Measurements from ENCODE around the gene SDC3.
A peak's percentile ranks its signal among the peaks of the same experiment; 100 is the strongest.

The SDC3 gene

DNA sequence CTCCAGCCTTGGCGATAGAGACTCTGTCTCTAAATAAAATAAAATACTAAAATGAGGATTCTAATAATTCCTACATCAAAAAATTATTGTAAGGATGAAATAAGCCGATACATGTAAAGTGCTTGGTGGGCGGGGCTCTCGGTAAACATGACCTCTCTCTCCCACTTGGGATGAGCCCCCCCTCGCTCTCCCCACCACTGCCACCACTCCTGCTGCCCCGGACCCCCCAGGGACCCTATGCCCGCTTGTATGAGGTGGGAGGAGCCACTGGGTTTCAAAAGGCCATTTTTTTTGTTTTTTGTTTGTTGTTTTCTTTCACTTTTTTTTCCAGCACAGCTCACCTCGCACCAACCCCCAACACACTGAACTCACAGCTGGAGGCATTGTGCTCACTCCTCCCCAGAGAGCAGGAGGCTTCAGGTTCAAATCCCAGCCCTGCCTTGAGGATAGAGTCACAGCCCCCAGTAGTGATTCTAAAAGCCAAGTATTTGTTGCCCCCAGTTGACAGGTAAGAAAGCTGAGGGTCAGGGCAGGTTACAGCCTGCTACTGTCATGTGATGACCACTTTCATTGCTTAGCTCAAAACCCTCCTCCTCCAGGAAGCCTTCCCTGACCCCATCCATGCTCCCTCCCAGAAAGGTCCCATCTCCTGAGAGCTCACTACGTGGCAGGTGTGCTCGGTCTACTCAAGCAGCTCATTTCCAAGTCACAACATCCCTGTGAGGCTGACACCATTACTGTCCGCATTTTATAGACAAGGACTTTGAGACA, 4.2 kb downstream of the SDC3 start:
- no peak for DNase-seq (ENCODE audit: low spot score)

DNA sequence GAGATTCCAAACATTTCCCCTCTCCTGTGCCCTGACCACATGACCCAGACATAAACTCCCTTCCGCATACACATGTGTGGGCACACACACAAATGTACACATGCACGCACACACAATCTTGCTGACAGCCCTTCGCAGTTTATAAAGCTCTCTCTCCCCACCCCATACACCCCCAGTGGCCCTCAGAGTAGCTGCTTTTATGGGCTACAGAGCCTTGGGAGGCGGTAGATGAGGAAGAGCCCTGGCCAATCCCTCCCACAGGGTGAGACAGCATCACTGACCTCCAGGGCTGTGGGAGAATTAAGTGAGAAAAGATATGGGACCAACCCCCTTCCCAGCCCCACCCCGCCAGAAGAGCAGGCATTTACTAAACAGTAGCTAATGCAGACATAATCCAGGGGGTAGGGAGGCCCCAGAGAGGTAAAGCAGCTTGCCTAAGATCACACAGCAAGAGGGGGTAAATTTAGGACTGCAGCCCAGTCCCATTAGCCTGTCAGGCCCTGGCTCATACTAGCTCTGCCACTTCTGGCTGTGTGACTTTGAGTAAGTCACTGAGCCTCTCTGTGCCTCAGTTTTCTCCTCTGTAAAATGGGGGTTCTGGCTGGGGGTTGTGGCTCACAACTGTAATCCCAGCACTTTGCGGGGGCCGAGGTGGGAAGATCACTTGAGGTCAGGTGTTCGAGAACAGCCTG, 5.1 kb downstream of the SDC3 start:
- no peak for DNase-seq (ENCODE audit: low spot score)

DNA sequence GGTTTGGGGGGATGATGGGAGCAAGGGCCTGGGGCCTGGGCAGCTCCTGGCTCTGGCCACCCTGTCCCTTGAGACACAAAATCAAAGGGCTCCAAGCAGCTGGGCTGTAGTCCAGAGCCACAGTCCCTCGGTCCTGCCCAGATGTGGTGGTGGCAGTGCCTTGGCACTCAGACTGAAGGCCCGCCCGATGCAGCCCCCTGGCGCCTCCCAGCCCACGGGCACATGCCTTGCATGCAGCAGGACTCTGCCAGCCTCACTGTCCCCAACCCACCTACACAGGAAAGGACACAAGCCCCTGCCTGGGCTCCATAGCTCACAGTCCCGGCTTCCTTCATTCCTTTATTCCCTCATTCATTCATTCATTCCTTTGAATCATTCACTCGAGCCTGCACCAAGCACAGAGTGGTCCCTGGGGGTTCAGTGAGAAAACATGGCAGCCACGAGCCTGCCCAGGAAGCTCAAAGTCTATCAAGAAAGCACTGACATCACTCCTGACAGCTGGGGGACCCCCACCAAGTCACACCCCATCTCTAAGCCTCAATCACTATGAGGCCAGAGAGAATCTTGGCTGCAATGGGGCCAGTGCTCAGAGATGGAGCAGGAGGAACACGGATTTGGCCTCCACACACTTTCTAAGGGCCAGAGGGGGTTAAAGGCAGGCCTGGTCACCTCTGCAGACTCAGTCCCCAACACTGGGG, 5.8 kb downstream of the SDC3 start:
- DNase-seq (ENCODE audit: low spot score) = no peak

DNA sequence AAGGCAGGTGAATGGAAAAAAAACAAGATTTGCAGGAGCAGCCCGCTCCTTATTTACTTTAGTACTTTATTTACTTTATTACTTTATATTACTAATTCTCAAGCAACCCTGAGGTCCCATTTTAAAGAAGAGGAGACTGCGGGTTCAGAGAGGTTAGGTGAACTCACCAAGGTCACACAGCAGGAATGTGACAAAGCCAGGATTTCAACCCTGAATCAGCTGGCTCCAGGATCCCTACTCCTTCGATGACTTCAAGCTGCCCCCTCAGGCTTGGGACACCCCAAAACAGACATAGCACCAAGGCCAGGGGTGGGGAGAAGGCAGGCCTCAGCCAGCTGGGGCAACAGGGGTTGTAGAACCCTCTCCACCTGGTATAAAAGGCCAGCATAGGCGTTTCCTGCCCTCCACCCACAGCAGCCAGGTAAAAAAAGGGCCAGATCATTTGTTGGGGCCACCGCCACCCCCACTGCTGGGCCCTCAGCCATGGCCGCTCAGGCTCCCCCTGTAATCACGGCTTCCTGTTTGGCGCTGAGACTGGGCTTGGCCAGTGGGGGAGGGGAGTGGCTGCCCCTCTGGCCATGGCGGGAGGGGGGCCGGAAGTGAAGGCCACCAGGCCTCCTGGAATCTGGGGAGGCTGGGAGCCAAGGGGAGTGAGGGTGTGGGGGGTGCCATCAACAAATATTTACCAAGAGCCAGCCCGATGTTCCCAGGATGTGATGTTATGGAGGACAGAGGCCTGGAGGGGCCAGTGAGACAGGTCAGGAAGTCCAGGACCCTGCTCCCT, 6.6 kb downstream of the SDC3 start:
- peak; percentile 48 for DNase-seq (ENCODE audit: low spot score)

DNA sequence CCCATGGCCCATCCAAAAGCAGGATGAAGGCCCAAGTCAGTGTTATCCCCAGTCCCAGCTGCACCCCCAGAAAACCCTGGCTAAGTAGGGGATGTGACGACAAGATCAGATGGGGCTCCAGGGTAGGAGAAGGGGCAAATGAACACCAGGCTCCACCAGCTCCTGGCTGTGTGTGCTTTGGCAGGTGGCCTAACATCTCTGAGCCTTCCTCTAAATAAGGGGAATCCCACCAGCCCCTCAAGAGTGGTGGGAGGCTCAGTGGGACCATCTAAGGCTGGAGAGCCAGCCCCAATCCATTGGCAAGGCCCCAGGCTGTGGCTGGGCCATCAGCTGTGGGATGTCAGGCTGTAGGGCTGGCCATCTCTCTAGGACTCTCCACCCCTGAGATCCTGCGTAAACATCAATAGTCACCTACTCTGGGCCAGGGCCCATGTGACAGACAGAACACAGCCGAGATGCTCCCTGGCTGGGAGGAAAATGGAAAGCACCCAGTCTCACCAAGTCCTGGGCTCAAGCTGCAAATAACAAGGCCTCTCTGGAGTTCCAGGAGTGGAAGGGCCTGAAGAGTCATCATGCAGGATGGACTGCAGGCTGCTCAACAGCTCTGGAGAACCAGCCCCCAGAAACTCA, 7.5 kb downstream of the SDC3 start:
- DNase-seq (ENCODE audit: low spot score) = no peak

DNA sequence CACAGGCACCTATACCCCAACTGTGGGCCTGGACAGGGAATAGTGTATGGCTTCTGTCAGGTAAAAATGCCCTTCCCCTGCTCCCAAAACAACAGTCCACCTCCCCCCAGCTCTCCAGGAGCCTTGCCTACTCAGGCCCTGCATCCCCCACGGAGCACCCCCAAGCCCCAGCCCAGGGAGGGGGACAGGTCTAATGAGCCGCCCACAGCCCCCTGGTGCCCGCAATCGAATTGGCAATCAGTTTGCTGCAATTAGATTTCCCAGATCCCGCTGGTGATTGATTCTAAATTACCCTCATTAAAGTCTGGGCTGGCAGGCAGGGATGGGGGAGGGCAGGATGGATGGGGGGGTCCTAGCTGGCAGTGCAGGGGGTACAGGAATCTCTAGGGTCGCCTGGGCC, 8.1 kb downstream of the SDC3 start:
- DNase-seq (ENCODE audit: low spot score) = no peak

DNA sequence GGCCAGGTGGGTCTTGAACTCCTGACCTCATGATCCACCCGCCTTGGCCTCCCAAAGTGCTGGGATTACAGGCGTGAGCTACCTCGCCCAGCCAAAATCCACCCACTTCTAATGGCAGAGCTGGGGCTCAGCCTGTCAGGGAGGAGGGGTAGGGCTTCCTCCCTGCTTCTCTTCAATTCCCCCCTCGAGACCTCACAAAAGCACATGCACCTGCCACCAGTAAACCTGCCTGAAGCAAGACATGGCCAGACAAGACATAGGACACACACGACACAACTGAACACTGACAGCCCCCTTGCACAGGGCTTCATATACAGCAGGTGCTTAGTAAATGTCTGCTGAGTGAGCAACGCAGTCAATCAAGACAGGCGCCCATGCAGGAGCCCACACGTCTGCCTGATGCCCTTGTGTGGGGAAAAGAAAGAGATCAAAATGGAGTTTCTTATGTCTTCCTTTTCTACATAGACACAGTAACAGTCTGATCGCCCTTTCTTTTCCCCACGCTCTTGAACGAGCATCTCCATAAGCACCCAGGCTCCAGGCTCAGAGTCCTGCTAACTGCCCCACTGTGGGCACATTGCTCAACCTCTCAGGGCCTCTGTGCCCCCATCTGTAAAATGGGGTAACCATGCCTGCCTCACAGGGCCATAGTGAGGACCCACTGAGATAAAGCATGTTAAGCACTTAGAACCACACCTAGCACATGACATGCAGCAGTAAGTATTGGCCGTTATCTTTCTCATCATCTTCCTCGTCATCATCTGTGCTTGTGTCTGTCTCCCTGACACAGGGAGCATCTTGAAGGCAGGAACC, 8.8 kb downstream of the SDC3 start:
- no peak for DNase-seq (ENCODE audit: low spot score)

DNA sequence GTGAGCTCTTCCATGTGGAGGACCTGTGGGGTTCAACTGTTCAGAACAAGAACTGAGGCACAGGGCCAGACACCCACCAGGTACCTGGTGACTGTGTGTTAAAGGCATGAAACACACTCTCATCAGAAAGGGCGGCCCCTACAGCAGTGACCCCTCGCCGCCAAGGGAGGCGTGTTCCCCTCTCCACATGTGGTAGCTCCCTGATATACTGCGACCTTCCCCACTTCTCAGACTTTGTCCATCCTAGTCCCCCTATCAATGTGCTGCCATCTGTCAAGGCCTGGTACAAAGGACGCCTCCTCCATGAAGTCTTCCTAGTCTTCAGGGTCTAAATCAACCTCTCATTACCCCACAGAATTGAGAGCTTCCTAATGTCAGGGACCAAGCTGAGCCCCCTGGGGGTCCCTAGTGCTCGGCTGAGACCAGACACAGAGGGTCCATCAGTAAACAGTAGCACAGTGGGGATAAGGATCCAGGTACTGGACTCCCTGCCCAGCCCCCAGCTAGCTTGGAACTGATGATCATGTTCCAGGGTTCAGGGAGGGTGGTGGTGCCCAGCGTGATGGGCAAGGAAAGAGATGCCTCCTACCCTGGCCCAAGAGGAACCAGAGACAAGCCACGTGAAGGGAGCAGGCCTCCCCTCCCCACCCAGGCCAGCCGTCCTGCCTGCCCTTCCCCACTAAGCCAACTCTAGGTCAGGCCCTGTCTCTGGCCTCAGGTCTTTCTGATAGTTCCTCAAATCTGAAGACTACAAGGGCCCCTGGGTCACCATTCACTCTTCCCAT, 10.3 kb downstream of the SDC3 start:
- DNase-seq (ENCODE audit: low spot score) = no peak

DNA sequence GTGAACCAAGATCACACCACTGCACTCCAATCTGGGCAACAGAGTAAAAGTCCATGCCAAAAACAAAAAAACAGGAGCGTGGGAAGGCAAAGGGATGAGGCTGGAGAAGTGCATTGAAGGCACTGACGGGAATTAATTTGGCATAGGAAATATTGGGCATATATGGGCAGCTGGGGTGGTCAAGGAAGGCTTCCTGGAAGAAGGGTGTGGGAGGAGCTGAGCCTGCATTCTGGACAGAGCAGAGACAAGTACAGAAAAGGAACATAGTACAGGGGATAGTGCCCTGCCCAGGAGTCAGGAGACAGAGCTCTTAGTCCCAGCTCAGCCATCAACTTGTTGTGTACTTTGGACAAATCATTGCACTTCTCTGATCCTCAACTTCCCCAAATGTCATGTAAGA, 11.7 kb downstream of the SDC3 start:
- no peak for DNase-seq (ENCODE audit: low spot score)

DNA sequence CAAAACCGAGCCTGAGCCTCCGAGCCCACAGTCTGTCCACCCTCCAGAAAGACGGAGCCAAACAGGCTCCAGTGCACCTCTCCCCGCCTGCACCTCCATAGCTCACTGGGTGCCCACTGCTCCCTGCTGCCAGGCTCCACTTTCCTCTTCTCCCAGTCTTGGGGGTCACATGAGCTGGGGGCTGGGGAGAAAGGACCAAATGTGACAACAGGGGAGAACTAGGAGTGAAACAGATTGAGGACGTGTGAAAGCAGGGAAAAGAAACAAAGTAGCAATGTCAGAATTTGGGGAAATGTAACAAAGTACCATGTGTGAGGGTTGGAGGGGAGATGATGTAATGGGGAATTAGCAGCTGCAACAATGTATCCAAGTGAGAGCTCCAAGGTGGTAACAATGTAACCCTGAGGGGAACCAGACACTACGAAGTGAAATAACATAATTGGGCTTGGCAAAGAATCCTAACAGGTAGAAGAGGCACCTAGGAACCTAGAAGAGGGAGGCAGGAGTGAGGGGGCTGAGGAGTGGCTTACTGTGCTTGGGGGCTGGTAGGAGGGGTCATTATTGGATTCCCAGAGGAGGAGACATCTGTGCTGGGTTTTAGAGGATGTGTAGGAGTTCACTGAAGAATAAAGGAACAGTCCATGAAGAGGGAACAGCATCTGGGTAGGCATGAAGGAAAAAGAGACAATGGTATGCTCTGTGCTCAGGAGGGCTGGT, 12.5 kb downstream of the SDC3 start:
- DNase-seq (ENCODE audit: low spot score) = no peak

DNA sequence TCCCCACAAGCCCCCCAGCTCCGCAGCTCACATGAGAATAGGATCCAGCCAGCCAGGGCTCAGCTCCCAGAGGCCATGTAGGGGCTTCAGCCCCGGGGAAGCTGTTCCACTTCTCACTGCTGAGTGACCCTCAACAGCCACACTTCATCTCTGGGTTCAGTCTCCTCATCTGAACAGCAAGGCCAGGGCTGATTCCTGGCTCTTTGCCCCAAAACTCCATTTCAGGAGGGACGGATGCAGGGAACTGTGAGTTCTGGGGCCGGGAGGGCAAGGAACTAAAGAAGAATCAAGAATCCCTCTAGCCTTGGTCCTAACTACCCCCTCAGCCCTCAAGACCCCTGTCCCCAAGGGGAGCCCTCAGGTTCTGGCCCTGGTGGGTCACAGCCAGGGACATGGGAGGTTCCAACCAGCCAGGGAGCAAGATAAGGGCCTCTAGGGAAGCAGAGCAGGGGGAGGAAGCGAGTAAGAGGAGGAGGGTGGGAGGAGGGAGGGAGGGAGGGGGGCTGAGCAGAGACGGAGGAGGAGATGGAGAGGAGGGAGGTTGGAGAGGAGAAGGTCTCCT, 13.1 kb downstream of the SDC3 start:
- DNase-seq (ENCODE audit: low spot score) = peak; percentile 48

DNA sequence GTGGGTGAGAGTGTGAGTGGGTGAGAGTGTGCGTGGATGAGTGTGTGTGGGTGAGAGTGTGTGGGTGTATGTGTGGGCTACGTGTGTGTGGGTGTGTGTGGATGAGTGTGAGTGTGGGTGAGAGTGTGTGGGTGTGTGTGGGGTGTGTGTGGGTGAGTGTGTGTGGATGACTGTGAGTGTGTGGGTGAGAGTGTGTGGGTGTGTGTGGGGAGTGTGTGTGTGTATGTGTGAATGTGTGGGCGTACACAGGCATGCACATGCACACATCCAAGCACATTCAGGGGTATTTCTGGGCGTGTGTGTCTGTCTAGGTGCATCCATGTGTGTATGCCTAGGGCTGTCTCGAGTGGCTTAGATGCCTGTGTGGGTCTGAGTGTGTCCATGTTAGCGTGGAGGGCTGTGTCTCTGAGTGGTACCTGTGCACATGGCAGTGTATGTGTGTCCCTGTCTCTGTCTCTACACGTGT, 14.0 kb downstream of the SDC3 start:
- DNase-seq (ENCODE audit: low spot score) = no peak

DNA sequence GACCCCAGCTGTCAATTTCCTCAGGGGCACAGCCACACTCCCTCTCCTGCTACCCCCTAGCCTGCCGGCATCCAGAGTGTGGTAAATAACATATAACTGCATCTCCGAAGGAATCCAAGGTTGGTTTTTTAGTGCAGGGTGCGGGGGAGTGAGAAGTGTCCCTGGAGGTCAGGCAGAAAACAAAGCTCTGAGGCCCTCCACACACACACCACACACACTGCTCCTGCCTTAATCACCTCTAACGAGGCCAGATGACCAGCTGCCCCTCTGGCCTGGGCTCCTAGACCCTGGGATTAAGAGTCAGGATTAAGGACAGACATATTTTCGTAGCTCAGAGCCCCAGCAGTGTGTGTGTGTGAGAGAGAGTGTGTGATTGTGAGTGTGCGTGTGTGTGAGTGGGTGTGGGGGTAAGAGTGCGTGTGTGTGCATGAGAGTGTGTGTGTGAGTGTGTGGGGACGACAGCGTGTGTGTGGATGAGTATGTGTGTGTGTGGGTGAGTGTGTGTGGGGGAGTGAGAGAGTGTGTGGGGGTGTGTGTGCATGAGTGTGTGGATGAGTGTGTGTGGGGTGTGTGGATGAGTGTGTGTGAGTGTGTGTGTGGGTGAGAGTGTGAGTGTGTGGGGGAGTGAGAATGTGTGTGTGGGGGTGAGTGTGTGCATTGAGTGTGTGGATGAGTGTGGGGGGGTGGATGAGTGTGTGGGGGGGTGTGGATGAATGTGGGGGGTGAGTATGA, 14.6 kb downstream of the SDC3 start:
- no peak for DNase-seq (ENCODE audit: low spot score)

DNA sequence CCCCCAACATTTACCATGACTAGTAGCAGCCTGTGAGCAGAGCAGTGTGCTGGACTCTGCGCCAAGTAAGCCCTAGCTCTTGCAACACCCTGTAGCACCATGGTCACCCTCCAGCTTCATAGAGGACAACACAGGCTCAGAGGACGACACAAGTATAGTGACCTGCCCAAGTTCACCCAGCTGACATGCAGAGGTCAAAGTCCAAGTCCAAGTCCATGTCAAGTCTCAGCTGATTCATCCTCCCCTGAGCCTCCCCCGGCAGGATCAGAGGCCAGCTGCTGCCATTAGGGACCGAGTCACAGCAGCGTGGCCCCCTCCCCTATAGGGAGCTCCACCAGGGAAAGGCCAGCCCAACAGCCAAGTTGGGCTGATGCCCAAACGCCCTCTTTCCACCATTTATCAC, 15.9 kb downstream of the SDC3 start:
- DNase-seq (ENCODE audit: low spot score) = no peak

DNA sequence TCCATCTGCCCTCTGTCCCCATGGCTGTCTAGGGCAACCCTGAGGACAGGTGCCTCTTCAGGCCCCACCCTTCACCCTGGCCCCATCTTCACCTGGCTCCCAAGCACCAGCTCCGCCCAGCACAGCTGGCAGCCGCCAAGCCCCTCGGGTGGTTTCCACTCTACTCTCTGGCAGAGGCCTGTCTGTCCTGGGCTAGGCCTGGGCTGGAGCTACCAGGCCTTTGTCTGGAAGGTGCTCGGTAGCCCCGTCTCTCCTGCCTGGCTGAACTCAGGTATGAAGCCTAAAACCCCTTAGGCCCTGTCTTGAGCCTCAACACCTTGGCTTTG, 17.4 kb downstream of the SDC3 start:
- no peak for DNase-seq (ENCODE audit: low spot score)

DNA sequence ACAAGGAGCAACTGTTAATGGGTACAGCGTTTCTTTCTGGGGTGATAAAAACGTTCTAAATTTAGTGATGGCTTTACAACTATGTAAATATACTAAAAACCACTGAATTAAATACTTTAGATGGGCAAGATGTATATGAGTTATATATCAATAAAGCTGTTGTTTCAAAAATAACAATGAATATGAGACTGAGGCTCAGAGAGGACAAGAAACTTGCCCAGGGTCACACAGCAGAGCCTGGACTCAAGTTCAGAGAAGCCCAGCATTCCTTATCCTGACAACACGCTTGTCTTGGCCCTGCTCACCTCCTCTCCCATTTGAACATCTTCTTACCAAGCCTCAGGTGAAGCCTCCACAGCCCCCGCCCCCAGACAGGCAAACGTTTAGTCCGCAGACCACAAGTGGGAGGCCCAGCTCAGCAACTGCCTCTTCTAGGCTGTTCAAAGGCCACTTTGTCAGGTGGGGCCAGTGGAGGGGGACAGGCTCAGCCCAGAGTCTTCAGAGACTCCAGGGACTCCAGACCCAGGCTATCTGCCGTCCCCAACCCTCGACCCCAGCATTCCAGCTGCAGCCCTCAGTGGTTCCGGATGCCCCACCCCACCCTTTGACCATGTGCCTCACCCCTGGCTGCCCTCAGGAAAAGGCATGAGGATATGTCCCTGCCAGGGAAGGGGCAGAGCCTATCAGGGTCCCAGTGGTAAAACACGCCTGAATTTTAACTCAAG, 17.9 kb downstream of the SDC3 start:
- DNase-seq (ENCODE audit: low spot score) = no peak

DNA sequence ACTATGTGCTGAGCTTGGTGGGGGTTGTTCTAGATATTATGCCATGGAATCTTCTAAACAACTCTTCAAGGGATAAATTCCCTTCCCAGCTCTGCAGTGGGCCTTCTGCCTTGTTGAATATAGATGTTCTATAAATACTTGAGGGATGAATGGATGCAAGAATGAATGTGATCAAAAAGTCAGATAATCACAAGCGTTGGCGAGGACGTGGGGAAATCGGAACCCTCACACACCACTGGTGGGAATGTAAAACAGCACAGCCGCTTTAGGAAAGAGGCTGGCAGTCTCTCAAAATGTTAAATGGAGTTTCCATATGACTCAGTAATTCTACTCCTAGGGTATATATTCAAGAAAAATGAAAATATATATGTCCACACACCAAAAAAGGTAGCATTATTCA, 19.0 kb downstream of the SDC3 start:
- no peak for DNase-seq (ENCODE audit: low spot score)

DNA sequence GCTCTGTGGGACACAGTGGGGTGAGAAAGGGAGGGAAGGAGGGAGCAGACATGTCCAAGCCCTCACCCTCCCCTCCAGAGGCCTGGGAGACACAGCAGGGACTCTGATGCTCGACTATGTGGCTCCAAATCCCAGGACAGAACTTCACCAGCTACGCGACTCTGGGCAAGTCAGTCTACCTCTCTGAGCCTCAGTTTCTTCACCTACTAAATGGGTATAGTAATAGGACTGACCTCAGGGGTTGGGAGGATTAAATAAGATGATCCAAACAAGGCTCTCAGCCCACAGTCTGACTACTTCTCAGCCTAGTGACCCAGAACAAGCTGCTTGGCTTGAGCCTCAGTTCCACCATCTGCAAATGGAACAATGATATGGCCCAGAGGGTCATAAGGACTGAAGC, 19.6 kb downstream of the SDC3 start:
- no peak for DNase-seq (ENCODE audit: low spot score)
